Adrenal gland (tissue), 12 donors: Measurements from ENCODE around the gene KLF7. TPM values are rescaled to one million over a fixed set of nuclear protein-coding genes. Genes with fewer than 3 reads are reported as not detected.

Experiments
- DNase-seq, 7 donors: peaks; one replicate each; pipeline ENCODE4 v3.0.0-alpha.2; 2019 to 2020
- H3K27ac ChIP-seq, 5 donors: fragments of 200-600 bp; sonication (generic) in 4 of 5; 1 replicate in 3 of 5; 2 replicates in 2 of 5; pipeline versions ENCODE4 v1.5.1 to v1.8.0; 2016 to 2020; ENCODE audit warnings: mild to moderate bottlenecking in 1 of 5
- H3K27me3 ChIP-seq: fragments of 200-600 bp; 2 replicates; pipeline ENCODE4 v1.8.0; 2021
- H3K36me3 ChIP-seq, 2 donors: fragments of 200-600 bp; replicated peaks in 1 of 2; 1 replicate in 1 of 2; 2 replicates in 1 of 2; pipeline versions ENCODE4 v1.5.1 to v1.8.0; 2018 to 2022
- H3K4me1 ChIP-seq, 2 donors: fragments of 200-600 bp; replicated peaks in 1 of 2; 1 replicate in 1 of 2; 2 replicates in 1 of 2; pipeline versions ENCODE4 v1.5.1 to v1.8.0; 2018 to 2021
- H3K4me3 ChIP-seq, 4 donors: fragments of 200-600 bp; sonication (generic) in 3 of 4; one replicate each; pipeline ENCODE4 v1.5.1; 2016 to 2018
- H3K9me3 ChIP-seq, 3 donors: fragments of 200-600 bp; sonication (generic) in 1 of 3; replicated peaks in 1 of 3; 1 replicate in 2 of 3; 2 replicates in 1 of 3; pipeline versions ENCODE4 v1.5.1 to v1.8.0; 2016 to 2021
- CTCF ChIP-seq, 6 experiments: fragments of 450-650 bp in 4 of 6; fragments of 200-600 bp in 2 of 6; sonication (generic) in 1 of 6; IDR thresholded peaks; 1 replicate in 5 of 6; 2 replicates in 1 of 6; pipeline versions ENCODE4 v1.5.1 to v1.8.0; 2016 to 2021; ENCODE audit warnings: antibody characterized with exemption in 6 of 6, mild to moderate bottlenecking in 2 of 6, moderate library complexity in 1 of 6
- POLR2A ChIP-seq, 2 donors: fragments of 450-650 bp; IDR thresholded peaks; one replicate each; pipeline ENCODE4 v1.6.1; 2017; ENCODE audit warnings: antibody characterized with exemption in 2 of 2, mild to moderate bottlenecking in 2 of 2, moderate library complexity in 1 of 2
- WGBS, 4 donors: extraction: QIAGEN DNeasy Blood & Tissue Kit in 2 of 4; methylation state at CpG; one replicate each; pipeline versions ENCODE4 v1.1.5 to v1.1.7; 2013 to 2017; 5-methylcytosine and 5-hydroxymethylcytosine counted together
- intact Hi-C, 2 donors: fragments of 100-400 bp; cut with DNase I; formaldehyde crosslinking; loops; one replicate each; pipeline versions ENCODE4 v1.14.1 to v1.15.0; 2022 to 2023
- polyA plus RNA-seq, 3 donors: library from polyadenylated mRNA; stranded (reverse); fragments of 200-250 nt in 2 of 3; fragments of 350-450 nt in 1 of 3; fragmentation: Illumina TruSeq in 1 of 3; extraction: RNeasy Lipid Tissue Mini Kit (QIAGEN cat#74804) in 1 of 3; gene quantifications; one replicate each; pipeline ENCODE4 v1.2.3, GENCODE V29; 2013 to 2014
- total RNA-seq, 9 donors: library from RNA; depleted of rRNA in 4 of 9; stranded (reverse); fragments of >200 nt in 4 of 9; fragments of 120-200 nt in 1 of 9; fragmentation: NEBNext Ultra II Directional in 1 of 9; extraction: Animal tissue kit (Norgen Biotek cat#: 25700) in 1 of 9; gene quantifications; one replicate each; pipeline versions ENCODE4 v1.1.0 to v1.2.4, GENCODE V29; 2013 to 2023
- donor health status: healthy with polysubstance abuse.
- donor health status: Bipolar disorder and iron deficiency.
- donor health status: DM: yes; HTN: yes; CAD: no.
- donor health status: DM: no; HTN: no; CAD: no.
- donor health status: DM: no; HTN: no; CAD: no.
- donor health status: DM: yes; HTN: yes; CAD: no.

Gene KLF7
- total and polyA plus RNA-seq, 12 donors: 3.6 to 45.9 (median 17.8) TPM

GRCh38 chr2:207101984-207102383 is 63.8 kb downstream of the KLF7 start:
- Histone ChIP-seq H3K27me3 (no peaks in the 10 kb centered on the region), H3K4me3 (no peak overlapping the region), H3K27ac (no peak overlapping the region), H3K4me1 (no peaks in the 10 kb centered on the region), H3K36me3 (peaks cover 0 to 15% of the 10 kb centered on the region in 2 donors), H3K9me3 (no peaks in the 10 kb centered on the region)
- intact Hi-C loops: no loop called here
- 81 to 94% (median 89%) methylated on average over 1 of the region's 1 CpG for WGBS, 4 donors
- TF ChIP-seq CTCF (IDR thresholded peaks at IDR 0.05) (no peak), POLR2A (IDR thresholded peaks at IDR 0.05) (no peak)
- no peak for DNase-seq

GRCh38 chr2:207097278-207097677 is 68.5 kb downstream of the KLF7 start:
- Histone ChIP-seq H3K27me3 (no peaks in the 10 kb centered on the region), H3K36me3 (no peaks in the 10 kb centered on the region), H3K4me1 (no peaks in the 10 kb centered on the region), H3K9me3 (no peaks in the 10 kb centered on the region), H3K4me3 (no peak overlapping the region), H3K27ac (no peak overlapping the region)
- no peak for DNase-seq
- TF ChIP-seq POLR2A (IDR thresholded peaks at IDR 0.05): no peak
- TF ChIP-seq CTCF (IDR thresholded peaks at IDR 0.05): no peak
- 79 to 85% (median 81%) methylated on average over 4 of the region's 4 CpGs for WGBS, 4 donors
- intact Hi-C loops: no loop called here

- Histone ChIP-seq H3K27ac (no peak overlapping the region), H3K36me3 (no peaks in the 10 kb centered on the region), H3K27me3 (no peaks in the 10 kb centered on the region), H3K9me3 (no peaks in the 10 kb centered on the region), H3K4me1 (peaks cover 0 to 11% of the 10 kb centered on the region in 2 donors), H3K4me3 (no peak overlapping the region)
- intact Hi-C loops: no loop called here
- DNase-seq: no peak
- TF ChIP-seq CTCF (IDR thresholded peaks at IDR 0.05) (no peak), POLR2A (IDR thresholded peaks at IDR 0.05) (no peak)
- WGBS, 4 donors: 78 to 93% (median 91%) methylated on average over 6 of the region's 6 CpGs
Measured at GRCh38 chr2:207095963-207096362, 69.8 kb downstream of the KLF7 start.

- no peak for DNase-seq
- Histone ChIP-seq H3K4me1 (peaks cover 0 to 36% of the 10 kb centered on the region in 2 donors), H3K36me3 (no peaks in the 10 kb centered on the region), H3K27ac (no peak overlapping the region), H3K27me3 (no peaks in the 10 kb centered on the region), H3K9me3 (no peaks in the 10 kb centered on the region), H3K4me3 (no peak overlapping the region)
- TF ChIP-seq CTCF (IDR thresholded peaks at IDR 0.05) (no peak), POLR2A (IDR thresholded peaks at IDR 0.05) (no peak)
- WGBS, 4 donors: 92 to 95% (median 93%) methylated on average over 6 of the region's 6 CpGs
- intact Hi-C loops: no loop called here
Measured at GRCh38 chr2:207093234-207093633, 72.5 kb downstream of the KLF7 start.
